Activated B cell treated with CpG ODN at 0.5 μM for 24 hours (primary cell): ENCODE results near the gene HSD17B8. TPM values are rescaled to one million over a fixed set of nuclear protein-coding genes. Genes with fewer than 3 reads are reported as not detected.

ENCODE experiments used
- ATAC-seq: fragments of 200-7000 bp; cut with Tn5 transposase; one replicate; pipeline ENCODE4 v1.10.0; 2021; ENCODE audit warnings: low read depth, mild to moderate bottlenecking, moderate library complexity
- CTCF ChIA-PET: fragments of 350-600 bp; sonication (Branson Sonifier 250); formaldehyde crosslinking; loops from one replicate; lab custom pipeline; 2021; ENCODE audit warnings: antibody characterized with exemption; lab: Charles Lee
- POLR2A ChIA-PET: fragments of 350-600 bp; sonication (Branson Sonifier 250); formaldehyde crosslinking; loops from one replicate; lab custom pipeline; 2021; ENCODE audit warnings: antibody characterized with exemption; lab: Charles Lee
- DNase-seq: peaks from one replicate; pipeline ENCODE4 v3.0.0; 2022
- H3K27ac Mint-ChIP-seq: one replicate; pipeline ENCODE4 v1.8.0; 2020; ENCODE audit warnings: mixed read lengths
- H3K27me3 Mint-ChIP-seq: one replicate; pipeline ENCODE4 v1.8.0; 2021; ENCODE audit warnings: mixed read lengths
- H3K36me3 Mint-ChIP-seq: one replicate; pipeline ENCODE4 v1.8.0; 2021; ENCODE audit warnings: low read depth, mixed read lengths
- H3K4me1 Mint-ChIP-seq: one replicate; pipeline ENCODE4 v1.8.0; 2021; ENCODE audit warnings: mixed read lengths
- H3K4me3 Mint-ChIP-seq: one replicate; pipeline ENCODE4 v1.8.0; 2020; ENCODE audit warnings: mild to moderate bottlenecking, mixed read lengths
- H3K9me3 Mint-ChIP-seq: one replicate; pipeline ENCODE4 v1.8.0; 2020; ENCODE audit warnings: mixed read lengths
- intact Hi-C: fragments of 100-400 bp; cut with micrococcal nuclease; formaldehyde crosslinking; loops from one replicate; pipeline ENCODE4 v1.15.1; 2024
- total RNA-seq: library from RNA; stranded (reverse); gene quantifications from 2 replicates; pipeline ENCODE4 v1.2.3, GENCODE V29; 2022
- TF ChIP-seq, protein P1 (sequence below): fragments of 200-600 bp; IDR thresholded peaks from one replicate; pipeline ENCODE4 v1.8.0; 2022; ENCODE audit warnings: antibody characterized with exemption, mild to moderate bottlenecking

The HSD17B8 gene
- total RNA-seq, 1 donor from 2014 or later, result 12.3 TPM

DNA sequence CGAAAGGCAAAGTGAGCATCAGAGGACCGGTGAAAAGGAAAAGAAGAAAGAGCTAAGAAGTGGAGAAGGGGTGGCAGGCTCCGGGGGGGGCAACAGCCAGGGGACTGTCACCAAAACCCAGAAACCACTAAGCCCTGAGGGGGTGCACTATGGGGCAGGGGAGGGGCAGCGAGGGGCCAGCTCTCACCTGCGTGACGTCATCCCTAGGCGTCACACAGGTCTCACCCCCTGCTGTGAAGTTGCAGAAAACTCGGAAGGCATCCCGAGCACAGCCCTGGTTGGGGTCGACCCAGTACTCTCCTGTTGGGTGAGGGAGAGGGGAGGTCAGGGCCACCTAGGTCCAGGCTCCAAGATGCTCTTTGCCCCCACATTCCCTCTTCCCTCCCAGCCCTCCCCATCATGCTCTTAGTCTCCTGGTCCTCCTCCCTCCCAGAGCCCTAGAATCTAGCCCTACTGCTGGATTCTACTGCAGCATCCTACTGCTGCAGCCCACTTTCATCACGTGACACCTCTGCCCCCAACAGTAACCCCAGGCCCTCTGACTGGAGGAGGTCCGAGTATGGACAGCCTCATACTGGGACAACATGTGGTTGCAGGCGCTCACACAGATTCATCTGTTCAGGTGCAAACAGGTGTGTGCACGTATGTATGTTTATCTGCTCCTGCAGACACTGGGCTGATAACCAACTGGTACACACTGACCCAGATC is 39.6 kb upstream of the HSD17B8 start:
- Mint-ChIP-seq H3K4me1 (peaks cover 18% of the 10 kb centered on the region), H3K9me3 (no peaks in the 10 kb centered on the region), H3K27me3 (no peaks in the 10 kb centered on the region), H3K4me3 (no peak overlapping the region), H3K27ac (no peak overlapping the region), H3K36me3 (no peaks in the 10 kb centered on the region)
- intact Hi-C loops, result loop anchor here (5.0 kb wide), 2 partner anchors 48 to 132 kb away; partner anchors contain the start of gene RGL2
- ATAC-seq, result no peak
- TF ChIP-seq, protein P1, sequence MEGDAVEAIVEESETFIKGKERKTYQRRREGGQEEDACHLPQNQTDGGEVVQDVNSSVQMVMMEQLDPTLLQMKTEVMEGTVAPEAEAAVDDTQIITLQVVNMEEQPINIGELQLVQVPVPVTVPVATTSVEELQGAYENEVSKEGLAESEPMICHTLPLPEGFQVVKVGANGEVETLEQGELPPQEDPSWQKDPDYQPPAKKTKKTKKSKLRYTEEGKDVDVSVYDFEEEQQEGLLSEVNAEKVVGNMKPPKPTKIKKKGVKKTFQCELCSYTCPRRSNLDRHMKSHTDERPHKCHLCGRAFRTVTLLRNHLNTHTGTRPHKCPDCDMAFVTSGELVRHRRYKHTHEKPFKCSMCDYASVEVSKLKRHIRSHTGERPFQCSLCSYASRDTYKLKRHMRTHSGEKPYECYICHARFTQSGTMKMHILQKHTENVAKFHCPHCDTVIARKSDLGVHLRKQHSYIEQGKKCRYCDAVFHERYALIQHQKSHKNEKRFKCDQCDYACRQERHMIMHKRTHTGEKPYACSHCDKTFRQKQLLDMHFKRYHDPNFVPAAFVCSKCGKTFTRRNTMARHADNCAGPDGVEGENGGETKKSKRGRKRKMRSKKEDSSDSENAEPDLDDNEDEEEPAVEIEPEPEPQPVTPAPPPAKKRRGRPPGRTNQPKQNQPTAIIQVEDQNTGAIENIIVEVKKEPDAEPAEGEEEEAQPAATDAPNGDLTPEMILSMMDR, result no peak
- ChIA-PET POLR2A (no interaction called here), CTCF (interaction anchor here (1.7 kb wide), 1 partner anchor 83 kb away, joined by 7 read pairs; no protein-coding TSS in a partner anchor)
- DNase-seq, result no peak

DNA sequence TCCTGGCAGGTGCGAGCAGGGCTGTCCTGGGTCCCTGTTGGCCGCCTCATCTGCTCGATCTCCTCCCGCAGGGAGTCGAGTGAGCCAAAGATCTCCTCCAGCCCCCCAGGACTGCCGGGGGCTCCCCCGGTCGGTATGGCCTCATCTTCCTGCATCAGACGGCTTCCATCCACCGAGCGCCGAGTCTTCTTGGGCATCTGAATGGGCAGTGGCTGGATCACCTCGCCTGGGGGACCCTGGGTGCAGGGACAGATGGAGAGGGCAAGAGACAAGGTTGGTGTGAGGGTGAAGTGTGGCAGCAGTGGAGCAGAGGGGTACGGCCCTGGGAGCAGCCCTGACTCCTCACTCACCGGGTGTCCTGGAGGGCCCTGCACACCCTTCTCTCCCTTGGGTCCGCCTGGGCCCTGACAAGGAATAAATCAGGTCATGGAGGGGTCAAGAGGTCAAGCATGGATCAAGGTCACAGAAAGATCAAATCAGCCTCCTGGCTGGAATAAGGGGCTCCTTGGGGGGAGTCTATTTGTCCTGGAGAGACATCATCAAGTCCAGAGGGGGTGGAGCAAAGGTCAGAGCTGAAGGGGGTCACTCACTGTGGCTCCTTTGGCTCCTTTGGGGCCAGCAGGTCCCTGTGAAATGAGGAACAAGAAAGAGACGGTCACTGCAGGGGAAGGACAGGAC is 38.7 kb upstream of the HSD17B8 start:
- H3K36me3 Mint-ChIP-seq, result no peaks in the 10 kb centered on the region
- H3K4me1 Mint-ChIP-seq, result peaks cover 26% of the 10 kb centered on the region
- intact Hi-C loops, result no loop called here
- CTCF ChIA-PET, result no interaction called here
- TF ChIP-seq, protein P1, result no peak
- no peak overlapping the region for H3K4me3 Mint-ChIP-seq
- POLR2A ChIA-PET, result no interaction called here
- no peaks in the 10 kb centered on the region for H3K9me3 Mint-ChIP-seq
- no peak for DNase-seq
- ATAC-seq, result no peak
- no peak overlapping the region for H3K27ac Mint-ChIP-seq
- no peaks in the 10 kb centered on the region for H3K27me3 Mint-ChIP-seq

DNA sequence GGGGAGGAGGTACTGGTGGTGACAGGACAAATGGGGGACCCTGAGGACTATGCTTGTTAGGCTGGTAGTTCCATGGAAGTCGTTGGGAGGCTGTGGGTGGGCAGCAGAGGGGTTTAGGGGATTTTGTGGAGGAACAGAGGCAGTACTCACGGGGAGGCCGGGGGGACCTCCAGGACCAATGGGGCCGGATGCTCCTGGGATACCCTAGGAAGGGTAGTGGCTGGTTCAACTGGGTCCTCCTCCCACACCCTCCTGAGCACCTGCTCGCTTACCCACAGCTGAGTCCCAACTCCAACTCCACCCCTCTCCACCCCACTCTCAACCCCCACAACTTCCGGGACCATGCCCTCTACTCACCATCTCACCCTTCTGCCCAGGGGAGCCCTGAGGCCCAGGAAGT is 38.1 kb upstream of the HSD17B8 start:
- no peaks in the 10 kb centered on the region for H3K27me3 Mint-ChIP-seq
- intact Hi-C loops, result no loop called here
- ChIA-PET CTCF (no interaction called here), POLR2A (no interaction called here)
- no peaks in the 10 kb centered on the region for H3K9me3 Mint-ChIP-seq
- H3K4me3 Mint-ChIP-seq, result no peak overlapping the region
- H3K27ac Mint-ChIP-seq, result no peak overlapping the region
- no peak for ATAC-seq
- TF ChIP-seq, protein P1, result no peak
- H3K4me1 Mint-ChIP-seq, result peaks cover 21% of the 10 kb centered on the region
- H3K36me3 Mint-ChIP-seq, result no peaks in the 10 kb centered on the region
- DNase-seq, result no peak

DNA sequence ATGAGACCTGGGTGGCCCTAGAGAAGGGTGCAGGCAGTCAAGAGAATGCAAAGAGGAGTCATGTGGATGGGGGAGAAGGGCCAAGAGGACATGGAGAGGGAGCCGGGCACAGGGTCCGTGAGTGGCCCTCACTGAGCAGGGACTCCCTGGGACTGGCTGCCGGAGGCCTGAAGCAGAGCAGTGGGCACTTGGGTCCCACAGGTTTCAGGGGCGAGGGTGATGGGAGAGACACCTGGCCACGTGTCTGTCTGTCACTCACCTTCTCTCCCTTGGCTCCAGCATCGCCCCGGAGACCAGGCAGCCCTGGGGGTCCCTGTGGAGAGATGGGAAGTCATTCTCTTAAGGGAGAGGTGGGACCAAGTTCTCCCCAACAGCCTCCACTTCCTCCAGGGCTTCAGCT is 37.6 kb upstream of the HSD17B8 start:
- H3K27ac Mint-ChIP-seq, result no peak overlapping the region
- no peaks in the 10 kb centered on the region for H3K9me3 Mint-ChIP-seq

More for the DNA sequence above, 37.6 kb upstream of the HSD17B8 start:
- POLR2A ChIA-PET, result no interaction called here
- H3K4me1 Mint-ChIP-seq, result peaks cover 17% of the 10 kb centered on the region
- DNase-seq, result no peak
- no peaks in the 10 kb centered on the region for H3K27me3 Mint-ChIP-seq
- CTCF ChIA-PET, result no interaction called here
- TF ChIP-seq, protein P1, result no peak
- H3K4me3 Mint-ChIP-seq, result no peak overlapping the region
- no peak for ATAC-seq
- intact Hi-C loops, result no loop called here
- no peaks in the 10 kb centered on the region for H3K36me3 Mint-ChIP-seq
